Effector memory CD4-positive, alpha-beta T cell (primary cell): Measurements from ENCODE around the gene HIBCH.
"Not testable (repeated sequence)": the region's sequence is repeated elsewhere in the genome, so short reads cannot be mapped to it uniquely, and the experiment has no call there.

Experiments used
- DNase-seq, 3 donors: peaks; one replicate each; pipeline ENCODE4 v3.0.0-alpha.2; 2020
- H3K27ac ChIP-seq: 2 replicates; pipeline ENCODE4 v1.7.0; 2013; ENCODE audit warnings: mild to moderate bottlenecking, low read length, moderate library complexity; ENCODE audit not compliant: insufficient read depth, poor library complexity, severe bottlenecking
- H3K27me3 ChIP-seq: replicated peaks from 2 replicates; pipeline ENCODE4 v1.7.0; 2013; ENCODE audit warnings: mild to moderate bottlenecking, low read length; ENCODE audit not compliant: insufficient read depth, control insufficient read depth, poor library complexity, severe bottlenecking
- H3K36me3 ChIP-seq: 2 replicates; pipeline ENCODE4 v1.7.0; 2013; ENCODE audit warnings: mild to moderate bottlenecking, low read length, moderate library complexity; ENCODE audit not compliant: control insufficient read depth, insufficient read depth
- H3K4me1 ChIP-seq: 2 replicates; pipeline ENCODE4 v1.7.0; 2013; ENCODE audit warnings: low read length, mild to moderate bottlenecking; ENCODE audit not compliant: control insufficient read depth, insufficient read depth, poor library complexity, severe bottlenecking
- H3K4me3 ChIP-seq: 2 replicates; pipeline ENCODE4 v1.7.0; 2013; ENCODE audit warnings: low read length, low read depth, mild to moderate bottlenecking; ENCODE audit not compliant: insufficient read depth, poor library complexity, severe bottlenecking
- H3K9me3 ChIP-seq: 2 replicates; pipeline ENCODE4 v1.7.0; 2013; ENCODE audit warnings: mild to moderate bottlenecking, low read length, moderate library complexity; ENCODE audit not compliant: control insufficient read depth

HIBCH gene

DNA sequence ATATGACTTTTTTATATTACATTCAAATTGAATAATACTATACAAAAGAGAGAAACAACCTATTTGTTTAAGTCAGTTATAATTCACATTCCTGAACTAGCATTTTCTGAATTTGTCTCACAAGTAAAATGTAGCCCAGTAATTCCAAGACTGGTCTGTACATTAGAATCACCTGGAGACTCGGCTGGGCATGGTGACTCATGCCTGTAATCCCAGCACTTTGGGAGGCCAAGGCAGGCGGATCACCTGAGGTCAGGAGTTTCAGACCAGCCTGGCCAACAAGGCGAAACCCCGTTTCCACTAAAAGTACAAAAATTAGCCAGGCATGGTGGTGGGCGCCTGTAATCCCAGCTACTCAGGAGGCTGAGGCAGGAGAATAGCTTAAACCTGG lies 7.0 kb downstream of the HIBCH start:
- H3K9me3 ChIP-seq, H3K27me3 ChIP-seq, H3K27ac ChIP-seq, H3K4me3 ChIP-seq, H3K4me1 ChIP-seq, DNase-seq, H3K36me3 ChIP-seq: not testable (repeated sequence)

DNA sequence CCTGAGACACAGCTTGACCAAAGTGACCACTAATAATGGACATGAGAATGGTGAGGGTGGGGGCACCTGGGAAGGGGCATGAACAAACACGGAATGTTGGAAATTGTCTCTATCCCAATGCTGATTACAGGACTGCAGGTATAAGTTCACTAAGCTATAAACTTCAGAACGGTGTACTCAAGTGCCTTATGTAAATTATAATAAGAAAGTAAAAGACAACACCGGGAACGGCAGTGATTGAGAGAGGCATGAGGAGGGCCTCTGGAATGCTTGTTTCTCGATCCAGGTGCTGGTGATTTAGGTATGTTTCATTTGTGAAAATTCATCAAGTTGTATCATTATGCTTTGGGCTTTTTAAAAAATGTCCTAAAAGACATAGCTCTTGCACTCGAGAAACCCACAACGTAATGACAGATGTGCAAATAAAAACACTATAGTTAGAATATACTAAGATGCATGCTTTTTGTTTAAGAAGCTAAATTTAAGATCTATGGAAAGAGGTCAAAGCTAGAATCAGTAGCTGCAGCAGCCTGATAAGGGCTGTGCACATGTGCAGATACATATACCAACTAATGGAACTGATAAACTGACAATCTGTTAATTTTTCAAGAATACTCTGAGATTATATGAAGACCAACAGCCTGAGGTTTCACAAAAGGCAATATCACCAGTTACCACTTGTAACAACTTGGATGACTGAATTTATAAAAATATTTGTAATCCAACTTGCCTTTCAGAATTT lies 7.6 kb downstream of the HIBCH start:
- Histone ChIP-seq H3K27ac (no peak overlapping the region), H3K27me3 (no peaks in the 10 kb centered on the region), H3K4me1 (peaks cover 2% of the 10 kb centered on the region), H3K36me3 (peaks cover 4% of the 10 kb centered on the region), H3K4me3 (no peak overlapping the region), H3K9me3 (no peaks in the 10 kb centered on the region)
- DNase-seq: no peak

- no peaks in the 10 kb centered on the region for H3K27me3 ChIP-seq
- H3K27ac ChIP-seq: no peak overlapping the region
- no peak overlapping the region for H3K4me3 ChIP-seq
- DNase-seq: no peak
- peaks cover 4% of the 10 kb centered on the region for H3K36me3 ChIP-seq
- no peaks in the 10 kb centered on the region for H3K4me1 ChIP-seq
- H3K9me3 ChIP-seq: no peaks in the 10 kb centered on the region
These were observed 11.6 kb downstream of the HIBCH start for GRCh38 chr2:190308031-190308430.

DNA sequence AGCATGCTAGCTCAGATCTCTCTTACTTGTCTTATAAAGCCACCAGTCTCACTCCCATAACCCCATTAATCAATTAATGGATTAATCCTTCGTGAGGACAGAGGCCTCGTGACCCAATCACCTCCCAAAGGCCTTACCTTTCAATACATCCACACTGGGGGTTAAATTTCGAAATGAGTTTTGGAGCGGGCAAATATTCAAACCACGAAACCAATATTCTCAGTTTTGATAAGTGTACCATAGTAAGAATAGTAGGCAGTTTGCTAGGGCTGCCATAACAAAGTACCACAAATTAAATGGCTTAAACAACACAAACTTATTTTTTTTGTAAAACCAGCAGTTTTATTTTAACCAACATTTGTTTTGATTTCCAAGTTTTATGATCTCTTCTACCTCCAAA lies 15.2 kb downstream of the HIBCH start:
- Histone ChIP-seq H3K27me3 (no peaks in the 10 kb centered on the region), H3K36me3 (peaks cover 8% of the 10 kb centered on the region), H3K4me3 (no peak overlapping the region), H3K4me1 (no peaks in the 10 kb centered on the region), H3K9me3 (no peaks in the 10 kb centered on the region), H3K27ac (no peak overlapping the region)
- DNase-seq: no peak

DNA sequence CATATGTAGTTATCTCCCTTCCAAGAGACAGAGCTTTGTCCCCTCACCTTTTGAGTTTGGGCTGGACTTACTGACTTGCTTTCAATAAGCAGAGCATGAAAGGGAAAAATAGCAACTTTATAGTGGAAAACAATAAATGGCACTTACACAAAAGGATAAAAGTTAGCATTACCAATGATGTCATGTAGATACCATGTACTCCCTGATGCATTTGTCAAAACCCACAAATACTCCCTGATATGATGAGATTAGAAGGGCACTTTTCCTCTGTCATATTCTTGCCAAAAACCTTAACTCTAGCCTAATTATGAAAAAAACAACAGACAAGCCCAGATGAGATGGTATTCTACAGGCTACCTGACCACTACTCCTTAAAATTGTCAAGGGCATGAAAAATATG lies 16.0 kb downstream of the HIBCH start:
- H3K27me3 ChIP-seq: no peaks in the 10 kb centered on the region
- no peak for DNase-seq
- no peaks in the 10 kb centered on the region for H3K4me1 ChIP-seq
- H3K27ac ChIP-seq: no peak overlapping the region
- H3K36me3 ChIP-seq: peaks cover 5% of the 10 kb centered on the region
- no peaks in the 10 kb centered on the region for H3K9me3 ChIP-seq
- H3K4me3 ChIP-seq: no peak overlapping the region

- Histone ChIP-seq H3K27me3 (no peaks in the 10 kb centered on the region), H3K4me3 (no peak overlapping the region), H3K27ac (no peak overlapping the region), H3K4me1 (no peaks in the 10 kb centered on the region), H3K36me3 (peaks cover 5% of the 10 kb centered on the region), H3K9me3 (no peaks in the 10 kb centered on the region)
- no peak for DNase-seq
These were observed 17.6 kb downstream of the HIBCH start for GRCh38 chr2:190302052-190302451.

DNA sequence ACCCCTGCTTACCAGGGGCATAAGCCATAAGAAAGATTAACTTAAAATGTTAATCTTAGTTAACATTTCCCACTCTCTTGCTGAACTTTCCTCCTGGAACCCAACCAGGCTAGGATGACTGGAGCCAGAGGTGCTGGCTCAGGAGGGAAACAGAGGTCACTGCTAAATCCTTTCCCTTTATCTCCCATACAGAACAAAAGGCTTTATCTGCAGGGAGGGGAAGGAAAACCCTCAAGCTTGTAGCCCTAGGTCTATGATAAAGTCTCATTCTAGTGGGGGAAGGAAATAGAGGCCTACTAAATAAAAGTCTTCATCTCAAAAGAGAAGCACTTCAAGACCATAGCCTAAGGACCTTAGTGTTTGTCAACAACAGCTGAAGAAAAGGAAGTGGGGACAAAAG lies 18.6 kb downstream of the HIBCH start:
- DNase-seq: no peak
- Histone ChIP-seq H3K27me3 (no peaks in the 10 kb centered on the region), H3K4me1 (no peaks in the 10 kb centered on the region), H3K27ac (no peak overlapping the region), H3K9me3 (no peaks in the 10 kb centered on the region), H3K36me3 (peaks cover 5% of the 10 kb centered on the region), H3K4me3 (no peak overlapping the region)

GRCh38 chr2:190297880-190298279 lies 21.7 kb downstream of the HIBCH start:
- not testable (repeated sequence) for H3K4me3 ChIP-seq, H3K27ac ChIP-seq, H3K4me1 ChIP-seq, DNase-seq, H3K9me3 ChIP-seq, H3K27me3 ChIP-seq, H3K36me3 ChIP-seq

GRCh38 chr2:190283783-190284182 lies 35.8 kb downstream of the HIBCH start:
- DNase-seq: no peak
- Histone ChIP-seq H3K9me3 (no peaks in the 10 kb centered on the region), H3K27ac (no peak overlapping the region), H3K4me3 (no peak overlapping the region), H3K36me3 (peaks cover 11% of the 10 kb centered on the region), H3K27me3 (no peaks in the 10 kb centered on the region), H3K4me1 (no peaks in the 10 kb centered on the region)

DNA sequence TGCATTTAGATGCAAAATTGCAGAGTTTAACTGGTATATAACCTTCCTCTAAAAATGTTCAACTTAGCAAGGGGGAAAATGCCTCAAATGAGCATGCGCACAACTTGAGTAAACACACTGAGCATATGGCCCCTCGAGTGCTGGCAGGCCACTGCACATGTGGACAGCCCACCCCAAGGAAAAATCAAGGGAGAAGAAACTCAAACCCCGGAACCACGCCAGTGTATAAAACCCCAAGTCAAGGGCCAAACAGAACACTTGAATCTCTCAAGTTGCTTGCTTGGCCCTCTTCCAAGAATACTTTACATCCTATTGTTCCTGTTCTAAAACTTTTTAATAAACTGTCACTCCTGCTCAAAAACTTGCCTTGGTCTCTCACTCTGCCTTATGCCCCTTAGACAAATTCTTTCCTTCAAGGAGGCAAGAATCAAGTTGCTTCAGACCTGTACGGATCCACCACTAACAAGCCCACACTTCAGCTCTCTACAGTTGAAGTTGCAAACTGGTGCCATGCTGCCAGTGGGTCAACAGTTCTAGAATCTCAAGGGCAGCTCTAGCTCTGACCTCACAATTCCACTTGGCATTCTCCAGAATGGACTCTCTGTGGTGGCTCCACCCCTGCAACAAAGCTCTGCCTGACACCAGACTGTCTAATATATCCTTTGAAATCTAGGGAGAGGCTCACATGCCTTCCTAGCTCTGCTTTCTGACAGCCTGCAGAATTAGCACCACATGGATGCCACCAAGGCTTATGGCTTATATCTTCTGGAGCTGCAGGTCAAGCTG lies 38.9 kb downstream of the HIBCH start:
- no peak for DNase-seq
- Histone ChIP-seq H3K36me3 (peaks cover 4% of the 10 kb centered on the region), H3K4me3 (no peak overlapping the region), H3K27ac (no peak overlapping the region), H3K27me3 (no peaks in the 10 kb centered on the region), H3K9me3 (no peaks in the 10 kb centered on the region), H3K4me1 (no peaks in the 10 kb centered on the region)
